Esophagus muscularis mucosa (tissue), 4 donors: ENCODE results near the gene E2F6. TPM values are rescaled to one million over a fixed set of nuclear protein-coding genes. Genes with fewer than 3 reads are reported as not detected.

ENCODE experiments used
- DNase-seq: peaks from one replicate; pipeline ENCODE4 v3.0.0-alpha.2; 2017; ENCODE audit errors: extremely low spot score
- H3K27ac ChIP-seq, 4 donors: fragments of 200-600 bp; sonication (generic); replicated peaks in 1 of 4; 1 replicate in 3 of 4; 2 replicates in 1 of 4; pipeline ENCODE4 v1.5.1; 2016 to 2019; ENCODE audit warnings: mild to moderate bottlenecking in 1 of 4
- H3K27me3 ChIP-seq, 4 donors: fragments of 200-600 bp; sonication (generic); one replicate each; pipeline versions ENCODE4 v1.5.1 to v1.6.0; 2016 to 2019
- H3K36me3 ChIP-seq, 4 donors: fragments of 200-600 bp; sonication (generic); one replicate each; pipeline ENCODE4 v1.5.1; 2016 to 2019
- H3K4me1 ChIP-seq, 4 donors: fragments of 200-600 bp; sonication (generic); one replicate each; pipeline ENCODE4 v1.5.1; 2016 to 2019
- H3K4me3 ChIP-seq, 4 donors: fragments of 200-600 bp; sonication (generic); 1 replicate in 2 of 4; 2 replicates in 2 of 4; pipeline ENCODE4 v1.5.1; 2016 to 2019; ENCODE audit warnings: mild to moderate bottlenecking in 4 of 4, moderate library complexity in 1 of 4
- H3K9me3 ChIP-seq, 4 donors: fragments of 200-600 bp; sonication (generic); 1 replicate in 3 of 4; 2 replicates in 1 of 4; pipeline ENCODE4 v1.5.1; 2016 to 2019
- EP300 ChIP-seq: sonication (generic); formaldehyde crosslinking; IDR thresholded peaks from one replicate; pipeline ENCODE4 v1.6.1; 2017; ENCODE audit warnings: antibody characterized with exemption
- POLR2A ChIP-seq: fragments of 450-650 bp; IDR thresholded peaks from one replicate; pipeline ENCODE4 v1.6.1; 2017; ENCODE audit warnings: antibody characterized with exemption, moderate library complexity, mild to moderate bottlenecking, low read depth
- POLR2AphosphoS5 ChIP-seq, 2 donors: sonication (generic); formaldehyde crosslinking; IDR thresholded peaks; one replicate each; pipeline ENCODE4 v1.6.1; 2017; ENCODE audit warnings: antibody characterized with exemption in 2 of 2
- WGBS: methylation state at CpG from one replicate; pipeline ENCODE4 v1.1.5; 2018; 5-methylcytosine and 5-hydroxymethylcytosine counted together
- intact Hi-C: fragments of 100-400 bp; cut with DNase I; formaldehyde crosslinking; loops from one replicate; pipeline ENCODE4 v1.15.1; 2023
- total RNA-seq, 4 donors: library from RNA; depleted of rRNA; stranded (reverse); fragments of >200 nt; gene quantifications; one replicate each; pipeline versions ENCODE4 v1.1.0 to v1.2.1, GENCODE V29; 2016
- TF ChIP-seq, protein P1 (sequence below), 3 experiments: fragments of 200-600 bp in 2 of 3; fragments of 450-650 bp in 1 of 3; sonication (generic) in 2 of 3; IDR thresholded peaks; one replicate each; pipeline ENCODE4 v1.5.1; 2017 to 2019; ENCODE audit warnings: antibody characterized with exemption in 3 of 3, mild to moderate bottlenecking in 2 of 3, moderate library complexity in 1 of 3

The E2F6 gene
- total RNA-seq, 4 donors from 2014 or later, result 10.9 to 18.0 (median 17.0) TPM

DNA sequence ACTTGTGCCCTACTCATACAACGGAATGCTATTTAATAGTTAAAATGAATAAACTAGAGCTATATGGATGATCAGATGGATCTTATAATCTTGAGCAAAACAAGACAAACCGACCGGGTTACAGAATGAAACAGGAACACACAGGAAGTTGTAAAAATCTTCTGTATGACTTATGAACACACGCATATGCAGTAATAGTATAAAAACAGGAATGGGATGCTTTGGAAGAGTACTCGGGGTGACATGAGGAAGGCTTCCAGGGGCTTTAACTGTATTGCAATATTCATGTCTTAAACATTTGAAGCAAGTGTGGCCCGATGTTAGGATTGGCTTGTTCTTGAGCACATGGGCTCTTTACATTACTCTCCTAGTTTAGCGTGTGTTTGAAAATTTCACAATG lies 14.9 kb upstream of the E2F6 start:
- DNase-seq, result no peak
- WGBS, result 84% methylated on average over 7 of the region's 7 CpGs
- Histone ChIP-seq H3K36me3 (no peaks in the 10 kb centered on the region), H3K4me3 (no peak overlapping the region), H3K9me3 (no peaks in the 10 kb centered on the region), H3K27me3 (peaks cover 0 to 45% (median 31%) of the 10 kb centered on the region in 4 donors), H3K4me1 (peaks cover 0 to 21% (median 17%) of the 10 kb centered on the region in 4 donors), H3K27ac (no peak overlapping the region)
- intact Hi-C loops, result no loop called here
- TF ChIP-seq POLR2A (no peak), POLR2AphosphoS5 (IDR thresholded peaks at IDR 0.05) (no peak), EP300 (no peak)
- TF ChIP-seq, protein P1, sequence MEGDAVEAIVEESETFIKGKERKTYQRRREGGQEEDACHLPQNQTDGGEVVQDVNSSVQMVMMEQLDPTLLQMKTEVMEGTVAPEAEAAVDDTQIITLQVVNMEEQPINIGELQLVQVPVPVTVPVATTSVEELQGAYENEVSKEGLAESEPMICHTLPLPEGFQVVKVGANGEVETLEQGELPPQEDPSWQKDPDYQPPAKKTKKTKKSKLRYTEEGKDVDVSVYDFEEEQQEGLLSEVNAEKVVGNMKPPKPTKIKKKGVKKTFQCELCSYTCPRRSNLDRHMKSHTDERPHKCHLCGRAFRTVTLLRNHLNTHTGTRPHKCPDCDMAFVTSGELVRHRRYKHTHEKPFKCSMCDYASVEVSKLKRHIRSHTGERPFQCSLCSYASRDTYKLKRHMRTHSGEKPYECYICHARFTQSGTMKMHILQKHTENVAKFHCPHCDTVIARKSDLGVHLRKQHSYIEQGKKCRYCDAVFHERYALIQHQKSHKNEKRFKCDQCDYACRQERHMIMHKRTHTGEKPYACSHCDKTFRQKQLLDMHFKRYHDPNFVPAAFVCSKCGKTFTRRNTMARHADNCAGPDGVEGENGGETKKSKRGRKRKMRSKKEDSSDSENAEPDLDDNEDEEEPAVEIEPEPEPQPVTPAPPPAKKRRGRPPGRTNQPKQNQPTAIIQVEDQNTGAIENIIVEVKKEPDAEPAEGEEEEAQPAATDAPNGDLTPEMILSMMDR (IDR thresholded peaks at IDR 0.05), result no peak

DNA sequence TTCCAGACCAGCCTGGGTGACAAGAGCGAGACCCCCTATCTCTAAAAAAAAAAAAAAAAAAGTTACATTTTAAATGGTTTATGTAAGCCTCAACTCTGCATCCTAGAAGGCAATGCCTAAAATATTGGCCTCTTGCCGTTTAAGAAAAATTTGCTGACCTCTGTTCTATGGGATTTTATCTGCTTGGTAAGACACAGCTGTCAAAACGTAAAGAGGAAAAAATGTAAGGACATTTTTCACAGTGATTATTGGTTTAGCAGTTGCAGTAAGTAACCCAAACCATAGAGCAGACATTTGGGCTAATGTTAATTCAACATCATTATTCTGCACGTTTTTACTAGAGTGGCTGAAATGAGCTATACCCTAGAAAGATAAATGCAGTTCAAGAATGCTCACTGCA lies 14.4 kb upstream of the E2F6 start:
- TF ChIP-seq EP300, result no peak
- TF ChIP-seq, protein P1 (IDR thresholded peaks at IDR 0.05), result no peak
- TF ChIP-seq POLR2AphosphoS5 (IDR thresholded peaks at IDR 0.05), result no peak
- TF ChIP-seq POLR2A, result no peak
- no peak for DNase-seq
- no peaks in the 10 kb centered on the region for H3K36me3 ChIP-seq
- intact Hi-C loops, result no loop called here
- no peak overlapping the region for H3K4me3 ChIP-seq
- no peak overlapping the region for H3K27ac ChIP-seq
- H3K27me3 ChIP-seq, result peaks cover 0 to 40% (median 29%) of the 10 kb centered on the region in 4 donors
- H3K4me1 ChIP-seq, result peaks cover 0 to 21% (median 17%) of the 10 kb centered on the region in 4 donors
- H3K9me3 ChIP-seq, result no peaks in the 10 kb centered on the region
- WGBS, result 62% methylated on average over 4 of the region's 4 CpGs

DNA sequence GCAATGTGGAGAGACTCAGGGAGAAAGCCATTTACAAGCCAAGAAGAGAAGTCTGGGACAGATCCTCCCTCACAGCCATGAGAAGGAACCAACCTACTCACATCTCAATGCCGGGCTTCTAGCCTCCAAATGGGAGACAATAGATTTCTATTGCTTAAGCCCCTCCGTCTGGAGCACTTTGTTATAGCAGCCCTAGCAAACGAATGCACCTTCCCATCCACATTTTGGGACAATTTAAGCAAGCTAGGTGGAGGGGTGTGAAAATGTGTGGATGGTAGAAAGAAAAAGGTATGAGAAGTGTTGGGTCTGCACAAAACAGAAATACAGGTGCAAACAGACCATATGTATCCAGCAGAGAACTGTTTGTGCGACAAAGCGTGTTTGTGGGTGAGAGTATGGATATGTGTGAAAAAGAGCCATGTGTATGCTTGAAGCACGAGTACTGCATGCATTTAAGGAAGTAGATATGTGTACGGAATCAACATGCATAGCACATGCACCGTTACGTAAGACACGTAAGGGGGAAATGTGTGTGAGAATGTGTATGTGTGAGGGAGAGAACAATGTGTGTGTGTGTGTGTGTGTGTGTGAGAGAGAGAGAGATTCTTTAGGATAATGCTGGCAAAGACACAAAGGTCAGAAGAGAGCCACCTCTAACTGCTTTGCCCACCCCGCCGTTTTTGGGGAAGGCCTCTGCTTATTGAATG lies 13.1 kb upstream of the E2F6 start:
- Histone ChIP-seq H3K4me1 (peaks cover 0 to 21% (median 17%) of the 10 kb centered on the region in 4 donors), H3K27ac (no peak overlapping the region)
- TF ChIP-seq POLR2AphosphoS5 (IDR thresholded peaks at IDR 0.05) (no peak), POLR2A (no peak), EP300 (no peak)
- TF ChIP-seq, protein P1 (IDR thresholded peaks at IDR 0.05), result no peak

DNA sequence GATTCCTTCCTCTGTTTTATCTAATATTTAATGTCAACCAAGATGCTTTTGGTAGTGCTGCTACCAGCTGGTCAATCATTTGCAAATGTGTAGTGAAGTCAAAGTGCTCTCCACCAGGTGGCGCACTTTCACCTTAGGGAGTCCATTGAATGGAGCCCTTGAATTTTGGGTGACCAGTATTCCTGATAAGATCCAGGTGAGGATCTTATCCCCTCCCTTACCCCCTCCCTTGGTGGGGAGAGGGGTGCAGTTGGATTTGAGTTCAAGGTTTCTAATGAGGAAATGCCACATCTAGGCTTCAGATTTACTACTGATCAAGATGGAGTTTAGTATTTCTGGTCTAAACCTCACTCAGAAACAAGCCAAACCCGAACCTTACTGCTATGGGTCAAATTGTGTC lies 12.0 kb upstream of the E2F6 start:
- no peak for TF ChIP-seq EP300
- no peak for TF ChIP-seq POLR2A
- TF ChIP-seq, protein P1 (IDR thresholded peaks at IDR 0.05), result peak; percentile 82 to 92 (median 85)
- no peak for TF ChIP-seq POLR2AphosphoS5 (IDR thresholded peaks at IDR 0.05)
- Histone ChIP-seq H3K36me3 (no peaks in the 10 kb centered on the region), H3K27me3 (peaks cover 0 to 16% (median 12%) of the 10 kb centered on the region in 4 donors), H3K9me3 (no peaks in the 10 kb centered on the region), H3K4me1 (peaks cover 0 to 14% (median 11%) of the 10 kb centered on the region in 4 donors), H3K4me3 (no peak overlapping the region), H3K27ac (no peak overlapping the region)
- intact Hi-C loops, result loop anchor here (1.0 kb wide), 1 partner anchor 106 kb away; no protein-coding TSS in a partner anchor
- 27% methylated on average over 2 of the region's 2 CpGs for WGBS
- peak; percentile 98 for DNase-seq

More for the DNA sequence above, 13.1 kb upstream of the E2F6 start:
- H3K4me3 ChIP-seq, result no peak overlapping the region
- intact Hi-C loops, result loop anchor here (1.0 kb wide), 1 partner anchor 105 kb away; no protein-coding TSS in a partner anchor
- H3K27me3 ChIP-seq, result peaks cover 0 to 27% (median 19%) of the 10 kb centered on the region in 4 donors
- H3K36me3 ChIP-seq, result no peaks in the 10 kb centered on the region
- no peaks in the 10 kb centered on the region for H3K9me3 ChIP-seq
- 80% methylated on average over 12 of the region's 12 CpGs for WGBS
- DNase-seq, result no peak
